IMR-90 (cell line): ENCODE results near the gene CBFA2T3. TPM values are rescaled to one million over a fixed set of nuclear protein-coding genes. Genes with fewer than 3 reads are reported as not detected.

Experiments
- ATAC-seq: fragments of 200-7000 bp; cut with Tn5 transposase; 2 replicates; pipeline ENCODE4 v1.9.1; 2020; ENCODE audit warnings: low read depth, mild to moderate bottlenecking, moderate library complexity
- BruUV-seq: library from RNA; stranded (reverse); fragments of 400-500 nt; replicated peaks from 2 replicates; lab custom pipeline; 2021; lab: Mats Ljungman, UMichigan
- CTCF ChIA-PET: fragments of 300-600 bp; formaldehyde crosslinking; extraction: SDS; loops from one replicate; lab custom pipeline; 2021; ENCODE audit warnings: antibody characterized with exemption; lab: Yijun Ruan, JAX
- POLR2A ChIA-PET: fragments of 300-600 bp; sonication (Branson Sonifier 250); formaldehyde crosslinking; loops from one replicate; lab custom pipeline; 2022; ENCODE audit warnings: antibody characterized with exemption; ENCODE audit not compliant: unreplicated experiment; lab: Charles Lee
- DNase-seq: peaks from one replicate; pipeline ENCODE4 v3.0.0; 2013
- H2AFZ ChIP-seq: replicated peaks from 2 replicates; pipeline ENCODE3; 2013; ENCODE audit warnings: low read length, mild to moderate bottlenecking; ENCODE audit not compliant: poor library complexity
- H2AK5ac ChIP-seq: 2 replicates; pipeline ENCODE4 v1.6.1; 2013; ENCODE audit warnings: low read depth, low read length, inconsistent platforms
- H2AK9ac ChIP-seq: replicated peaks from 2 replicates; pipeline ENCODE3; 2013; ENCODE audit warnings: mild to moderate bottlenecking, low read depth, low read length, moderate library complexity; ENCODE audit not compliant: poor library complexity
- H2BK120ac ChIP-seq: 2 replicates; pipeline ENCODE4 v1.6.1; 2013; ENCODE audit warnings: low read depth, low read length, inconsistent platforms
- H2BK15ac ChIP-seq: 3 replicates; pipeline ENCODE4 v1.6.1; 2013; ENCODE audit warnings: low read depth, low read length, inconsistent platforms
- H2BK20ac ChIP-seq: 2 replicates; pipeline ENCODE4 v1.6.1; 2013; ENCODE audit warnings: low read depth, mild to moderate bottlenecking, inconsistent platforms, low read length, moderate library complexity
- H2BK5ac ChIP-seq: 2 replicates; pipeline ENCODE4 v1.6.1; 2013; ENCODE audit warnings: mild to moderate bottlenecking, low read depth, low read length, inconsistent platforms; ENCODE audit not compliant: poor library complexity, severe bottlenecking
- H3K14ac ChIP-seq: replicated peaks from 2 replicates; pipeline ENCODE4 v1.6.1; 2013; ENCODE audit warnings: low read depth, low read length, inconsistent platforms
- H3K18ac ChIP-seq: 2 replicates; pipeline ENCODE4 v1.6.1; 2013; ENCODE audit warnings: low read depth, low read length, control low read depth
- H3K23ac ChIP-seq: 2 replicates; pipeline ENCODE4 v1.6.1; 2013; ENCODE audit warnings: low read depth, low read length, inconsistent platforms
- H3K27ac ChIP-seq: 2 replicates; pipeline ENCODE4 v1.5.1; 2013; ENCODE audit warnings: mild to moderate bottlenecking, control low read depth, low read length; ENCODE audit not compliant: insufficient read depth
- H3K27me3 ChIP-seq: 2 replicates; pipeline ENCODE4 v1.6.1; 2013; ENCODE audit warnings: low read length; ENCODE audit not compliant: control insufficient read depth, insufficient read depth
- H3K36me3 ChIP-seq: 2 replicates; pipeline ENCODE4 v1.6.1; 2013; ENCODE audit warnings: low read length, mixed read lengths; ENCODE audit not compliant: control insufficient read depth, insufficient read depth
- H3K4ac ChIP-seq: 2 replicates; pipeline ENCODE4 v1.6.1; 2013; ENCODE audit warnings: low read depth, low read length, inconsistent platforms
- H3K4me1 ChIP-seq: 2 replicates; pipeline ENCODE4 v1.6.1; 2013; ENCODE audit warnings: low read length, mixed read lengths; ENCODE audit not compliant: control insufficient read depth, insufficient read depth
- H3K4me2 ChIP-seq: 2 replicates; pipeline ENCODE4 v1.6.1; 2013; ENCODE audit warnings: low read depth, mild to moderate bottlenecking, control low read depth, low read length, moderate library complexity
- H3K4me3 ChIP-seq: 2 replicates; pipeline ENCODE4 v1.5.1; 2013; ENCODE audit warnings: low read depth, mild to moderate bottlenecking, control low read depth, low read length, moderate library complexity; ENCODE audit not compliant: insufficient read depth
- H3K56ac ChIP-seq: 2 replicates; pipeline ENCODE4 v1.6.1; 2013; ENCODE audit warnings: low read length, inconsistent platforms; ENCODE audit not compliant: insufficient read depth; ENCODE audit errors: extremely low read depth
- H3K79me1 ChIP-seq, 2 experiments: 2 replicates each; pipeline ENCODE4 v1.6.1; 2013; ENCODE audit warnings: low read length in 2 of 2, inconsistent platforms in 1 of 2, low read depth in 1 of 2
- H3K9ac ChIP-seq: 2 replicates; pipeline ENCODE4 v1.6.1; 2013; ENCODE audit warnings: low read depth, low read length, control low read depth
- H3K9me1 ChIP-seq: 2 replicates; pipeline ENCODE4 v1.6.1; 2013; ENCODE audit warnings: low read length, inconsistent platforms; ENCODE audit not compliant: insufficient read depth
- H3K9me3 ChIP-seq: 2 replicates; pipeline ENCODE4 v1.6.1; 2013; ENCODE audit warnings: low read length; ENCODE audit not compliant: control insufficient read depth, insufficient read depth
- H4K20me1 ChIP-seq: 2 replicates; pipeline ENCODE4 v1.6.1; 2013; ENCODE audit warnings: low read length, inconsistent platforms; ENCODE audit not compliant: insufficient read depth
- H4K5ac ChIP-seq: 2 replicates; pipeline ENCODE4 v1.6.1; 2013; ENCODE audit warnings: mild to moderate bottlenecking, low read depth, low read length, control low read depth
- H4K8ac ChIP-seq, 2 experiments: 2 replicates each; pipeline ENCODE4 v1.6.1; 2013; ENCODE audit warnings: low read depth in 2 of 2, low read length in 2 of 2, control low read depth in 1 of 2, inconsistent platforms in 1 of 2
- H4K91ac ChIP-seq: 2 replicates; pipeline ENCODE4 v1.6.1; 2013; ENCODE audit warnings: low read depth, low read length, inconsistent platforms; ENCODE audit not compliant: insufficient read depth
- BHLHE40 ChIP-seq: fragments of 150-350 bp; IDR thresholded peaks from 2 replicates; pipeline ENCODE4 v1.6.1; 2016; ENCODE audit warnings: mild to moderate bottlenecking, low read depth, low read length
- CEBPB ChIP-seq: IDR thresholded peaks from 2 replicates; pipeline ENCODE4 v1.6.1; 2012; ENCODE audit warnings: low read depth, low read length, improper control_type of control experiment
- CHD1 ChIP-seq: IDR thresholded peaks from 2 replicates; pipeline ENCODE4 v1.6.1; 2012; ENCODE audit warnings: low read depth, low read length, improper control_type of control experiment
- CTCF ChIP-seq: conservative IDR thresholded peaks from 2 replicates; pipeline ENCODE4 v1.5.1; 2012; ENCODE audit warnings: mild to moderate bottlenecking, low read depth, low read length, improper control_type of control experiment
- ELK1 ChIP-seq: fragments of 150-350 bp; IDR thresholded peaks from 2 replicates; pipeline ENCODE4 v1.6.1; 2016; ENCODE audit warnings: low read depth, mild to moderate bottlenecking, low read length, moderate library complexity, borderline replicate concordance
- MAFK ChIP-seq: IDR thresholded peaks from 2 replicates; pipeline ENCODE4 v1.6.1; 2012; ENCODE audit warnings: low read depth, low read length, improper control_type of control experiment
- MXI1 ChIP-seq: IDR thresholded peaks from 2 replicates; pipeline ENCODE4 v1.6.1; 2012; ENCODE audit warnings: low read depth, mild to moderate bottlenecking, low read length, moderate library complexity, borderline replicate concordance
- NFE2L2 ChIP-seq: fragments of 150-350 bp; IDR thresholded peaks from 2 replicates; pipeline ENCODE4 v1.6.1; 2016; ENCODE audit warnings: low read depth, mild to moderate bottlenecking, low read length
- POLR2A ChIP-seq: IDR thresholded peaks from 2 replicates; pipeline ENCODE4 v1.6.1; 2012; ENCODE audit warnings: mild to moderate bottlenecking, low read depth, low read length
- RAD21 ChIP-seq: IDR thresholded peaks from 2 replicates; pipeline ENCODE4 v1.6.1; 2012; ENCODE audit warnings: low read length, improper control_type of control experiment
- RCOR1 ChIP-seq: IDR thresholded peaks from 2 replicates; pipeline ENCODE4 v1.6.1; 2012; ENCODE audit warnings: mild to moderate bottlenecking, low read length, improper control_type of control experiment; ENCODE audit not compliant: insufficient replicate concordance
- USF2 ChIP-seq: fragments of 150-350 bp; IDR thresholded peaks from 2 replicates; pipeline ENCODE4 v1.6.1; 2017; ENCODE audit warnings: mild to moderate bottlenecking, antibody characterized with exemption, low read length, low read depth
- WGBS, 2 experiments: methylation state at CpG; one replicate each; pipeline versions ENCODE4 v1.1.5 to v1.1.7; 2013; ENCODE audit warnings: missing lambda C conversion rate in 2 of 2; ENCODE audit not compliant: insufficient read length in 1 of 2; ENCODE audit errors: extremely low coverage in 2 of 2; 5-methylcytosine and 5-hydroxymethylcytosine counted together
- dilution Hi-C: fragments of 300-500 bp; cut with HindIII; formaldehyde crosslinking; loops from one replicate; pipeline ENCODE4 v1.14.3; 2018; ENCODE audit warnings: low sequenced_read_pairs; ENCODE audit not compliant: unreplicated experiment
- in situ Hi-C: fragments of 300-500 bp; cut with MboI; formaldehyde crosslinking; loops from 3 replicates; pipeline ENCODE4 v1.14.3; 2019; ENCODE audit warnings: low sequenced_read_pairs, inconsistent platforms, mixed read lengths
- intact Hi-C: fragments of 100-400 bp; cut with micrococcal nuclease; formaldehyde crosslinking; loops from 2 replicates; pipeline ENCODE4 v1.10.0; 2022
- polyA plus RNA-seq, 3 experiments: library from polyadenylated mRNA; depleted of rRNA; stranded (reverse); fragments of >200 nt; gene quantifications; 2 replicates each; pipeline ENCODE4 v1.2.3, GENCODE V29; 2012; ENCODE audit warnings: low replicate concordance in 1 of 3
- total RNA-seq: library from RNA; depleted of rRNA; stranded (reverse); fragments of >200 nt; gene quantifications from 2 replicates; pipeline ENCODE4 v1.2.3, GENCODE V29; 2012

The CBFA2T3 gene
- total and polyA plus RNA-seq, 2 of the 4 experiments (the other 2 are of a cell fraction), result not detected

- intact Hi-C loops, result no loop called here
- H3K4me1 ChIP-seq, result peaks cover 4% of the 10 kb centered on the region; the same call in 1 of the 2 replicates
- no peak overlapping the region for H2AK5ac ChIP-seq
- H3K23ac ChIP-seq, result no peak overlapping the region
- ChIA-PET CTCF (no interaction called here), POLR2A (no interaction called here)
- DNase-seq (no peak), ATAC-seq (no peak)
- no peak overlapping the region for H2BK5ac ChIP-seq
- no peak overlapping the region for H4K91ac ChIP-seq
- BruUV-seq, result no TSS peak
- H3K9me1 ChIP-seq, result no peaks in the 10 kb centered on the region
- no peaks in the 10 kb centered on the region for H3K79me1 ChIP-seq
- H2AFZ ChIP-seq, result no peak overlapping the region
- TF ChIP-seq BHLHE40, result no peak
- TF ChIP-seq USF2, result no peak
- no peak for TF ChIP-seq RCOR1
- no peak for TF ChIP-seq MAFK
- no peak for TF ChIP-seq CEBPB
- no peak for TF ChIP-seq NFE2L2
- TF ChIP-seq CHD1, result no peak
- TF ChIP-seq MXI1, result no peak
- no peak for TF ChIP-seq ELK1
- no peak for TF ChIP-seq POLR2A
- TF ChIP-seq CTCF, result no peak
- TF ChIP-seq RAD21, result no peak
- H2AK9ac ChIP-seq, result no peak overlapping the region
- no peak overlapping the region for H3K4me3 ChIP-seq
- in situ Hi-C loops, result no loop called here
- H2BK15ac ChIP-seq, result no peak overlapping the region
- H3K18ac ChIP-seq, result no peak overlapping the region
- H4K8ac ChIP-seq, result no peak overlapping the region
- peaks cover 4% of the 10 kb centered on the region; the same call in 1 of the 2 replicates for H4K20me1 ChIP-seq
- H3K9ac ChIP-seq, result no peak overlapping the region
- H3K36me3 ChIP-seq, result peaks cover 29% of the 10 kb centered on the region
- H3K9me3 ChIP-seq, result no peaks in the 10 kb centered on the region
- 95% methylated on average over 8 of the region's 11 CpGs; no CpG with 5 or more reads in 1 of the 2 experiments for WGBS, 2 experiments
- no peak overlapping the region for H3K27ac ChIP-seq
- H3K56ac ChIP-seq, result no peak overlapping the region
- H4K5ac ChIP-seq, result no peak overlapping the region
- no peak overlapping the region for H3K4me2 ChIP-seq
- no peaks in the 10 kb centered on the region for H3K27me3 ChIP-seq
- dilution Hi-C loops, result no loop called here
- no peak overlapping the region for H2BK20ac ChIP-seq
- no peak overlapping the region for H2BK120ac ChIP-seq
- H3K4ac ChIP-seq, result no peak overlapping the region
- no peak overlapping the region for H3K14ac ChIP-seq
Observed at GRCh38 chr16:88835383-88835782, 141.6 kb downstream of the CBFA2T3 start.
